HEK293 (cell line): ENCODE data around the gene KIRREL1.

Source experiments
- CTCF ChIA-PET: fragments of 350-600 bp; formaldehyde crosslinking; extraction: SDS; loops from one replicate; lab custom pipeline; 2021; ENCODE audit warnings: antibody characterized with exemption; lab: Yijun Ruan, JAX
- POLR2A ChIA-PET: fragments of 300-600 bp; formaldehyde crosslinking; extraction: SDS; loops from one replicate; lab custom pipeline; 2020; ENCODE audit warnings: antibody characterized with exemption, inconsistent platforms; lab: Yijun Ruan, JAX
- H3K27ac ChIP-seq: fragments of 200-500 bp; sonication (Bioruptor generic); 2 replicates; pipeline ENCODE4 v1.5.1; 2014; ENCODE audit warnings: low read depth, low read length, control low read depth, inconsistent platforms; ENCODE audit errors: extremely low read depth
- H3K36me3 ChIP-seq, 2 experiments: fragments of 200-500 bp in 1 of 2; sonication (Bioruptor generic) in 1 of 2; 1 replicate in 1 of 2; 2 replicates in 1 of 2; pipeline ENCODE4 v1.5.1; 2014 to 2017; ENCODE audit warnings: inconsistent platforms in 2 of 2, low read length in 2 of 2; ENCODE audit not compliant: control insufficient read depth in 2 of 2, insufficient read depth in 1 of 2
- H3K4me1 ChIP-seq: fragments of 200-500 bp; sonication (Bioruptor generic); 2 replicates; pipeline ENCODE4 v1.5.1; 2014; ENCODE audit warnings: mild to moderate bottlenecking, low read length, inconsistent platforms; ENCODE audit not compliant: control insufficient read depth, insufficient read depth
- H3K4me3 ChIP-seq: 2 replicates; pipeline ENCODE4 v1.5.1; 2011; ENCODE audit warnings: low read depth, mild to moderate bottlenecking, control low read depth, low read length, moderate library complexity
- H3K9me3 ChIP-seq: fragments of 200-500 bp; sonication (Bioruptor generic); 2 replicates; pipeline ENCODE4 v1.5.1; 2014; ENCODE audit warnings: low read depth, low read length, inconsistent platforms; ENCODE audit not compliant: control insufficient read depth, insufficient read depth
- ATF2 ChIP-seq: fragments of 450-650 bp; formaldehyde crosslinking; IDR thresholded peaks from 2 replicates; pipeline ENCODE4 v1.5.1; 2016; ENCODE audit warnings: missing biosample characterization, missing genetic modification characterization, low read depth
- EGR2 ChIP-seq: fragments of 450-650 bp; formaldehyde crosslinking; IDR thresholded peaks from 2 replicates; pipeline ENCODE4 v1.5.1; 2016; ENCODE audit warnings: low read depth, missing biosample characterization, missing genetic modification characterization
- ELK4 ChIP-seq: IDR thresholded peaks from 2 replicates; pipeline ENCODE4 v1.6.1; 2011; ENCODE audit warnings: mild to moderate bottlenecking, low read depth, low read length, borderline replicate concordance
- GFI1B ChIP-seq: fragments of 450-650 bp; formaldehyde crosslinking; IDR thresholded peaks from 2 replicates; pipeline ENCODE4 v1.5.1; 2016; ENCODE audit warnings: missing biosample characterization, missing genetic modification characterization
- PBX3 ChIP-seq: sonication (generic); formaldehyde crosslinking; IDR thresholded peaks from 2 replicates; pipeline ENCODE4 v1.8.1; 2022; ENCODE audit warnings: mild to moderate bottlenecking, moderate library complexity, missing genetic modification reagents
- SP2 ChIP-seq: fragments of 450-650 bp; formaldehyde crosslinking; IDR thresholded peaks from 2 replicates; pipeline ENCODE4 v1.5.1; 2016; ENCODE audit warnings: missing biosample characterization, missing genetic modification characterization
- SP7 ChIP-seq: fragments of 450-650 bp; formaldehyde crosslinking; IDR thresholded peaks from 2 replicates; pipeline ENCODE4 v1.5.1; 2016; ENCODE audit warnings: missing biosample characterization, missing genetic modification characterization
- ZBTB26 ChIP-seq: fragments of 450-650 bp; formaldehyde crosslinking; optimal IDR thresholded peaks from 2 replicates; pipeline ENCODE3; 2016; ENCODE audit warnings: missing biosample characterization, mild to moderate bottlenecking, missing genetic modification characterization
- ZEB2 ChIP-seq: fragments of 450-650 bp; formaldehyde crosslinking; IDR thresholded peaks from 2 replicates; pipeline ENCODE4 v1.5.1; 2016; ENCODE audit warnings: missing biosample characterization, missing genetic modification characterization
- ZFP41 ChIP-seq: fragments of 450-650 bp; formaldehyde crosslinking; IDR thresholded peaks from 2 replicates; pipeline ENCODE4 v1.5.1; 2016; ENCODE audit warnings: missing biosample characterization, missing genetic modification characterization, borderline replicate concordance
- ZNF148 ChIP-seq: fragments of 450-650 bp; formaldehyde crosslinking; IDR thresholded peaks from 2 replicates; pipeline ENCODE4 v1.5.0; 2017; ENCODE audit warnings: missing biosample characterization, missing genetic modification characterization, borderline replicate concordance
- ZNF155 ChIP-seq: fragments of 450-650 bp; formaldehyde crosslinking; IDR thresholded peaks from 2 replicates; pipeline ENCODE4 v1.5.1; 2016; ENCODE audit warnings: missing biosample characterization, missing genetic modification characterization
- ZNF157 ChIP-seq: fragments of 450-650 bp; formaldehyde crosslinking; IDR thresholded peaks from 2 replicates; pipeline ENCODE4 v1.5.1; 2016; ENCODE audit warnings: missing biosample characterization, missing genetic modification characterization
- ZNF175 ChIP-seq: fragments of 450-650 bp; formaldehyde crosslinking; IDR thresholded peaks from 2 replicates; pipeline ENCODE4 v1.5.1; 2016; ENCODE audit warnings: missing biosample characterization, missing genetic modification characterization
- ZNF2 ChIP-seq: fragments of 450-650 bp; formaldehyde crosslinking; IDR thresholded peaks from 2 replicates; pipeline ENCODE4 v1.5.1; 2016; ENCODE audit warnings: missing biosample characterization, missing genetic modification characterization
- ZNF214 ChIP-seq: fragments of 450-650 bp; formaldehyde crosslinking; IDR thresholded peaks from 2 replicates; pipeline ENCODE4 v1.5.1; 2017; ENCODE audit warnings: missing biosample characterization, mild to moderate bottlenecking, missing genetic modification characterization, borderline replicate concordance
- ZNF398 ChIP-seq: fragments of 450-650 bp; formaldehyde crosslinking; IDR thresholded peaks from 2 replicates; pipeline ENCODE4 v1.5.1; 2017; ENCODE audit warnings: missing biosample characterization, missing genetic modification characterization
- ZNF423 ChIP-seq: fragments of 450-650 bp; formaldehyde crosslinking; IDR thresholded peaks from 2 replicates; pipeline ENCODE4 v1.5.1; 2016; ENCODE audit warnings: missing biosample characterization, missing genetic modification characterization
- ZNF473 ChIP-seq: fragments of 450-650 bp; formaldehyde crosslinking; IDR thresholded peaks from 2 replicates; pipeline ENCODE4 v1.5.1; 2017; ENCODE audit warnings: missing biosample characterization, missing genetic modification characterization
- ZNF610 ChIP-seq: fragments of 450-650 bp; formaldehyde crosslinking; IDR thresholded peaks from 2 replicates; pipeline ENCODE4 v1.5.1; 2016; ENCODE audit warnings: missing biosample characterization, missing genetic modification characterization, borderline replicate concordance
- ZNF626 ChIP-seq: fragments of 450-650 bp; sonication (Bioruptor Pico); formaldehyde crosslinking; IDR thresholded peaks from 2 replicates; pipeline ENCODE4 v1.5.1; 2018; ENCODE audit warnings: missing biosample characterization, missing genetic modification characterization, inconsistent platforms
- ZNF658 ChIP-seq: fragments of 450-650 bp; formaldehyde crosslinking; IDR thresholded peaks from 2 replicates; pipeline ENCODE4; 2016; ENCODE audit warnings: missing biosample characterization, missing genetic modification characterization
- ZSCAN18 ChIP-seq: fragments of 450-650 bp; formaldehyde crosslinking; IDR thresholded peaks from 2 replicates; pipeline ENCODE4 v1.5.1; 2016; ENCODE audit warnings: missing biosample characterization, missing genetic modification characterization
- ZXDB ChIP-seq: fragments of 450-650 bp; formaldehyde crosslinking; IDR thresholded peaks from 2 replicates; pipeline ENCODE4 v1.5.1; 2016; ENCODE audit warnings: missing biosample characterization, missing genetic modification characterization

KIRREL1 gene

GRCh38 chr1:157978586-157979403 is 14.7 kb upstream of the KIRREL1 start:
- H3K4me1 ChIP-seq = no peaks in the 10 kb centered on the region
- H3K9me3 ChIP-seq = no peaks in the 10 kb centered on the region
- no peak overlapping the region for H3K27ac ChIP-seq
- H3K4me3 ChIP-seq = no peak overlapping the region
- POLR2A ChIA-PET = no interaction called here
- CTCF ChIA-PET = interaction anchor here (0.6 to 2.4 kb wide), 6 partner anchors 10 to 655 kb away, joined by 3 to 11 read pairs (median 4); no protein-coding TSS in a partner anchor
- no peaks in the 10 kb centered on the region for H3K36me3 ChIP-seq
- TF ChIP-seq ZNF473 (tag by site-specific recombination) (no peak), ZNF610 (tag by site-specific recombination) (no peak), ZXDB (no peak), ZNF175 (tag by site-specific recombination) (no peak), PBX3 (no peak), SP7 (tag by site-specific recombination) (no peak), ZBTB26 (no peak), EGR2 (tag by site-specific recombination) (no peak), ZEB2 (no peak), ZNF658 (tag by site-specific recombination) (no peak), ATF2 (no peak), ZNF626 (tag by site-specific recombination) (no peak), ZNF155 (tag by site-specific recombination) (no peak)
- TF ChIP-seq, all 188 proteins: peak for 0

GRCh38 chr1:157982136-157982535 is 11.3 kb upstream of the KIRREL1 start:
- TF ChIP-seq ZNF423 (tag by site-specific recombination) (no peak), ZNF398 (tag by site-specific recombination) (no peak), ZNF214 (tag by site-specific recombination) (no peak), GFI1B (tag by site-specific recombination) (no peak), SP2 (no peak), ZNF157 (tag by site-specific recombination) (no peak), ZSCAN18 (tag by site-specific recombination) (no peak), ZFP41 (tag by site-specific recombination) (no peak), ZNF473 (tag by site-specific recombination) (no peak), ZNF2 (tag by site-specific recombination) (no peak), ZNF148 (tag by site-specific recombination) (no peak), ELK4 (no peak)
- TF ChIP-seq, all 188 proteins: peak for 0
- POLR2A ChIA-PET = interaction anchor here (1.0 kb wide), 1 partner anchor 9 kb away, joined by 4 read pairs; no protein-coding TSS in a partner anchor
- Histone ChIP-seq H3K4me1 (no peaks in the 10 kb centered on the region), H3K9me3 (no peaks in the 10 kb centered on the region), H3K27ac (no peak overlapping the region), H3K4me3 (no peak overlapping the region), H3K36me3 (no peaks in the 10 kb centered on the region)
- CTCF ChIA-PET = interaction anchor here (0.7 to 18.5 kb wide), 7 partner anchors 10 to 135 kb away, joined by 4 to 463 read pairs (median 21); no protein-coding TSS in a partner anchor
